ENCODE data around the gene SLC29A1. TPM values are rescaled to one million over a fixed set of nuclear protein-coding genes. Genes with fewer than 3 reads are reported as not detected.
"Not testable (repeated sequence)": the region's sequence is repeated elsewhere in the genome, so short reads cannot be mapped to it uniquely, and the experiment has no call there.

SLC29A1 gene
- total RNA-seq, 1 experiment from 2014 or later, result 109 TPM

GRCh38 chr6:44185953-44186634, 37.3 kb upstream of the SLC29A1 start:
- H3K27ac ChIP-seq, result no peak overlapping the region
- H3K36me3 ChIP-seq, result no peaks in the 10 kb centered on the region
- H3K4me3 ChIP-seq, result no peak overlapping the region
- H3K4me1 ChIP-seq, result peaks cover 6% of the 10 kb centered on the region; the same call in 1 of the 2 replicates
- peak in 1 of 2 experiments; percentile 38 for DNase-seq
- no peaks in the 10 kb centered on the region for H3K9me3 ChIP-seq (replicated peaks)
- H3K27me3 ChIP-seq, result no peaks in the 10 kb centered on the region

GRCh38 chr6:44186635-44187025, 36.8 kb upstream of the SLC29A1 start:
- no peak overlapping the region for H3K4me3 ChIP-seq
- H3K27me3 ChIP-seq, result no peaks in the 10 kb centered on the region
- H3K36me3 ChIP-seq, result no peaks in the 10 kb centered on the region
- DNase-seq, result no peak
- no peak overlapping the region for H3K27ac ChIP-seq
- peaks cover 6% of the 10 kb centered on the region; the same call in 1 of the 2 replicates for H3K4me1 ChIP-seq
- H3K9me3 ChIP-seq (replicated peaks), result no peaks in the 10 kb centered on the region

- Histone ChIP-seq H3K36me3 (no peaks in the 10 kb centered on the region), H3K4me3 (no peak overlapping the region), H3K4me1 (peaks cover 9% of the 10 kb centered on the region; the same call in 1 of the 2 replicates), H3K27me3 (no peaks in the 10 kb centered on the region), H3K27ac (no peak overlapping the region), H3K9me3 (replicated peaks) (no peaks in the 10 kb centered on the region)
- DNase-seq, result no peak
These were observed 34.6 kb upstream of the SLC29A1 start for GRCh38 chr6:44188819-44189218.

GRCh38 chr6:44189257-44189656, 34.1 kb upstream of the SLC29A1 start:
- no peaks in the 10 kb centered on the region for H3K9me3 ChIP-seq (replicated peaks)
- no peaks in the 10 kb centered on the region for H3K36me3 ChIP-seq
- no peak for DNase-seq
- no peak overlapping the region for H3K27ac ChIP-seq
- peaks cover 9% of the 10 kb centered on the region; the same call in 1 of the 2 replicates for H3K4me1 ChIP-seq
- no peak overlapping the region for H3K4me3 ChIP-seq
- H3K27me3 ChIP-seq, result no peaks in the 10 kb centered on the region

- Histone ChIP-seq H3K27me3 (no peaks in the 10 kb centered on the region), H3K27ac (no peak overlapping the region), H3K4me1 (peaks cover 9% of the 10 kb centered on the region; the same call in 1 of the 2 replicates), H3K4me3 (no peak overlapping the region), H3K36me3 (no peaks in the 10 kb centered on the region), H3K9me3 (replicated peaks) (no peaks in the 10 kb centered on the region)
- DNase-seq, result no peak
These were observed 32.7 kb upstream of the SLC29A1 start for GRCh38 chr6:44190715-44191114.

- no peaks in the 10 kb centered on the region for H3K36me3 ChIP-seq
- no peaks in the 10 kb centered on the region for H3K27me3 ChIP-seq
- no peak overlapping the region for H3K4me3 ChIP-seq
- H3K4me1 ChIP-seq, result peaks cover 9% of the 10 kb centered on the region; the same call in 1 of the 2 replicates
- H3K27ac ChIP-seq, result no peak overlapping the region
- peak in 1 of 2 experiments; percentile 33 for DNase-seq
- H3K9me3 ChIP-seq (replicated peaks), result no peaks in the 10 kb centered on the region
These were observed 30.9 kb upstream of the SLC29A1 start for GRCh38 chr6:44192428-44193041.

- no peaks in the 10 kb centered on the region for H3K9me3 ChIP-seq (replicated peaks)
- no peak overlapping the region for H3K4me3 ChIP-seq
- peaks cover 9% of the 10 kb centered on the region; the same call in 1 of the 2 replicates for H3K4me1 ChIP-seq
- H3K36me3 ChIP-seq, result no peaks in the 10 kb centered on the region
- H3K27me3 ChIP-seq, result no peaks in the 10 kb centered on the region
- DNase-seq, result no peak
- H3K27ac ChIP-seq, result no peak overlapping the region
These were observed 30.0 kb upstream of the SLC29A1 start for GRCh38 chr6:44193307-44193910.

- no peaks in the 10 kb centered on the region for H3K27me3 ChIP-seq
- H3K9me3 ChIP-seq (replicated peaks), result no peaks in the 10 kb centered on the region
- no peak overlapping the region for H3K27ac ChIP-seq
- peaks cover 14% of the 10 kb centered on the region for H3K4me1 ChIP-seq
- H3K36me3 ChIP-seq, result no peaks in the 10 kb centered on the region
- H3K4me3 ChIP-seq, result no peak overlapping the region
- DNase-seq, result no peak
These were observed 29.1 kb upstream of the SLC29A1 start for GRCh38 chr6:44194326-44194725.

GRCh38 chr6:44196351-44196750, 27.0 kb upstream of the SLC29A1 start:
- H3K4me1 ChIP-seq, result peaks cover 27% of the 10 kb centered on the region
- H3K4me3 ChIP-seq; H3K9me3 ChIP-seq (replicated peaks); H3K36me3 ChIP-seq; DNase-seq; H3K27me3 ChIP-seq; H3K27ac ChIP-seq: not testable (repeated sequence)

- no peak overlapping the region for H3K4me3 ChIP-seq
- H3K27ac ChIP-seq, result no peak overlapping the region
- DNase-seq, result no peak
- H3K4me1 ChIP-seq, result peaks cover 46% of the 10 kb centered on the region
- H3K27me3 ChIP-seq, result no peaks in the 10 kb centered on the region
- H3K36me3 ChIP-seq, result no peaks in the 10 kb centered on the region
- H3K9me3 ChIP-seq (replicated peaks), result no peaks in the 10 kb centered on the region
These were observed 24.7 kb upstream of the SLC29A1 start for GRCh38 chr6:44198684-44199083.

- Histone ChIP-seq H3K36me3 (no peaks in the 10 kb centered on the region), H3K27me3 (no peaks in the 10 kb centered on the region), H3K4me1 (peaks cover 54% of the 10 kb centered on the region), H3K9me3 (replicated peaks) (no peaks in the 10 kb centered on the region), H3K4me3 (no peak overlapping the region), H3K27ac (peak overlapping the region; percentile 99)
- peak in 1 of 2 experiments; percentile 42 for DNase-seq
These were observed 23.5 kb upstream of the SLC29A1 start for GRCh38 chr6:44199883-44200282.

GRCh38 chr6:44201200-44201599, 22.2 kb upstream of the SLC29A1 start:
- H3K27ac ChIP-seq, result peak overlapping the region; percentile 99
- peak overlapping the region; percentile 11 for H3K4me3 ChIP-seq
- peak; percentile 63 to 68 for DNase-seq
- no peaks in the 10 kb centered on the region for H3K36me3 ChIP-seq
- H3K27me3 ChIP-seq, result no peaks in the 10 kb centered on the region
- peaks cover 54% of the 10 kb centered on the region for H3K4me1 ChIP-seq
- H3K9me3 ChIP-seq (replicated peaks), result no peaks in the 10 kb centered on the region

GRCh38 chr6:44201638-44202303, 21.6 kb upstream of the SLC29A1 start:
- H3K27me3 ChIP-seq, result no peaks in the 10 kb centered on the region
- peak overlapping the region; percentile 99 for H3K27ac ChIP-seq
- H3K9me3 ChIP-seq (replicated peaks), result no peaks in the 10 kb centered on the region
- H3K4me1 ChIP-seq, result peaks cover 57% of the 10 kb centered on the region
- peak; percentile 35 to 49 for DNase-seq
- H3K36me3 ChIP-seq, result no peaks in the 10 kb centered on the region
- peak overlapping the region; percentile 11 for H3K4me3 ChIP-seq

- Histone ChIP-seq H3K27ac (peak overlapping the region; percentile 99), H3K36me3 (no peaks in the 10 kb centered on the region), H3K9me3 (replicated peaks) (no peaks in the 10 kb centered on the region), H3K4me1 (peaks cover 59% of the 10 kb centered on the region), H3K27me3 (no peaks in the 10 kb centered on the region), H3K4me3 (no peak overlapping the region)
- DNase-seq, result no peak
These were observed 20.9 kb upstream of the SLC29A1 start for GRCh38 chr6:44202332-44202971.
